NCI-H2029 (cell line): Measurements from ENCODE around the gene MAML2.

Experiments
- DNase-seq: peaks from one replicate; lab custom pipeline; 2025; lab: John Stamatoyannopoulos, UW

The MAML2 gene

GRCh38 chr11:95964281-95964680, 378.7 kb downstream of the MAML2 start:
- DNase-seq = no peak

- no peak for DNase-seq
Observed at GRCh38 chr11:95961758-95962157, 381.2 kb downstream of the MAML2 start.

- no peak for DNase-seq
Observed at GRCh38 chr11:95950905-95951304, 392.1 kb downstream of the MAML2 start.

GRCh38 chr11:95948637-95949036, 394.4 kb downstream of the MAML2 start:
- DNase-seq = no peak

- DNase-seq = no peak
Observed at GRCh38 chr11:95944623-95945022, 398.4 kb downstream of the MAML2 start.

GRCh38 chr11:95943546-95943945, 399.4 kb downstream of the MAML2 start:
- DNase-seq = no peak

- no peak for DNase-seq
Observed at GRCh38 chr11:95939091-95939490, 403.9 kb downstream of the MAML2 start.

- DNase-seq = no peak
Observed at GRCh38 chr11:95937358-95937757, 405.6 kb downstream of the MAML2 start.

GRCh38 chr11:95933594-95933993, 409.4 kb downstream of the MAML2 start:
- DNase-seq = no peak

GRCh38 chr11:95931916-95932315, 411.1 kb downstream of the MAML2 start:
- no peak for DNase-seq

GRCh38 chr11:95930948-95931347, 412.0 kb downstream of the MAML2 start:
- no peak for DNase-seq

- DNase-seq = no peak
Observed at GRCh38 chr11:95926726-95927125, 416.3 kb downstream of the MAML2 start.
